HepG2 (cell line): ENCODE measurements around the gene TRDN. TPM values are rescaled to one million over a fixed set of nuclear protein-coding genes. Genes with fewer than 3 reads are reported as not detected.

Experiments used
- ATAC-seq: fragments of 200-7000 bp; cut with Tn5 transposase; 3 replicates; pipeline ENCODE4 v1.9.1; 2020; ENCODE audit warnings: mild to moderate bottlenecking, moderate library complexity
- BruUV-seq: library from RNA; stranded (reverse); fragments of 400-500 nt; replicated peaks from 2 replicates; lab custom pipeline; 2021; lab: Mats Ljungman, UMichigan
- CTCF ChIA-PET: fragments of 300-600 bp; formaldehyde crosslinking; extraction: SDS; loops from one replicate; lab custom pipeline; 2021; ENCODE audit warnings: low total read pairs, inconsistent platforms, low intra/inter-chr PET ratio; lab: Yijun Ruan, JAX
- POLR2A ChIA-PET: fragments of 350-600 bp; sonication (Branson Sonifier 250); formaldehyde crosslinking; loops from one replicate; lab custom pipeline; 2020; ENCODE audit warnings: antibody characterized with exemption, inconsistent platforms; lab: Yijun Ruan, JAX
- DNase-seq: peaks from one replicate; pipeline ENCODE4 v3.0.0-alpha.2; 2015; ENCODE audit warnings: low spot score
- FAIRE-seq: peaks from 3 replicates; lab custom pipeline; 2011; peaks lifted over from hg19 to GRCh38; lab: Jason Lieb, UNC
- H2AFZ ChIP-seq: one replicate; pipeline ENCODE4 v1.6.1; 2011; ENCODE audit warnings: low read length, inconsistent platforms
- H3K27ac ChIP-seq: fragments of 300-600 bp; 3 replicates; pipeline ENCODE4 v1.8.0; 2011; ENCODE audit warnings: mixed run types, mild to moderate bottlenecking, mixed read lengths, low read length, inconsistent platforms; ENCODE audit not compliant: insufficient read depth; ENCODE audit errors: extremely low read length
- H3K27me3 ChIP-seq, 2 experiments: fragments of 200-600 bp in 1 of 2; 2 replicates in 1 of 2; 3 replicates in 1 of 2; pipeline versions ENCODE4 v1.6.0 to v1.8.0; 2011; ENCODE audit warnings: low read length in 2 of 2, mild to moderate bottlenecking in 2 of 2, moderate library complexity in 2 of 2, inconsistent platforms in 1 of 2; ENCODE audit not compliant: insufficient read depth in 2 of 2, control insufficient read depth in 1 of 2
- H3K36me3 ChIP-seq, 2 experiments: fragments of 200-600 bp in 1 of 2; replicated peaks in 1 of 2; 2 replicates in 1 of 2; 3 replicates in 1 of 2; pipeline versions ENCODE4 v1.5.1 to v1.8.0; 2011; ENCODE audit warnings: low read length in 2 of 2, inconsistent platforms in 1 of 2; ENCODE audit not compliant: insufficient read depth in 2 of 2, control insufficient read depth in 1 of 2
- H3K4me1 ChIP-seq: 2 replicates; pipeline ENCODE4 v1.5.1; 2012; ENCODE audit warnings: low read length, inconsistent platforms; ENCODE audit not compliant: insufficient read depth
- H3K4me2 ChIP-seq: 2 replicates; pipeline ENCODE4 v1.6.0; 2011; ENCODE audit warnings: low read depth, low read length, inconsistent platforms
- H3K4me3 ChIP-seq, 3 experiments: fragments of 200-600 bp in 1 of 3; sonication (generic), shearing (Covaris generic) in 1 of 3; replicated peaks in 1 of 3; 2 replicates each; pipeline ENCODE4 v1.5.1; 2011 to 2016; ENCODE audit warnings: low read length in 3 of 3, inconsistent platforms in 2 of 3, low read depth in 2 of 3, mild to moderate bottlenecking in 2 of 3, control low read depth in 1 of 3, mixed read lengths in 1 of 3; ENCODE audit not compliant: insufficient read depth in 1 of 3
- H3K79me2 ChIP-seq: one replicate; pipeline ENCODE4 v1.6.1; 2011; ENCODE audit warnings: low read length, inconsistent platforms; ENCODE audit not compliant: insufficient read depth
- H3K9ac ChIP-seq: 2 replicates; pipeline ENCODE4 v1.6.0; 2011; ENCODE audit warnings: mild to moderate bottlenecking, low read depth, low read length, inconsistent platforms; ENCODE audit not compliant: insufficient read depth
- H3K9me3 ChIP-seq: 2 replicates; pipeline ENCODE4 v1.5.1; 2012; ENCODE audit warnings: mild to moderate bottlenecking, low read length
- H4K20me1 ChIP-seq: 2 replicates; pipeline ENCODE4 v1.6.0; 2011; ENCODE audit warnings: inconsistent platforms, mild to moderate bottlenecking, low read length, moderate library complexity; ENCODE audit not compliant: insufficient read depth
- CEBPG ChIP-seq: IDR thresholded peaks from 2 replicates; pipeline ENCODE4 v1.6.1; 2016
- TGIF2 ChIP-seq: IDR thresholded peaks from 2 replicates; pipeline ENCODE4 v1.6.1; 2016; ENCODE audit warnings: control low read depth, missing compliant biosample characterization
- ZNF138 ChIP-seq: sonication (generic); formaldehyde crosslinking; IDR thresholded peaks from 2 replicates; pipeline ENCODE4 v1.5.0; 2020; ENCODE audit warnings: mild to moderate bottlenecking, low read depth, missing genetic modification reagents
- ZNF292 ChIP-seq: sonication (generic); formaldehyde crosslinking; IDR thresholded peaks from 2 replicates; pipeline ENCODE4 v1.8.1; 2022; ENCODE audit warnings: mild to moderate bottlenecking, low read depth, missing genetic modification reagents, borderline replicate concordance
- ZNF354B ChIP-seq: sonication (generic); formaldehyde crosslinking; IDR thresholded peaks from 2 replicates; pipeline ENCODE4 v1.8.0; 2022; ENCODE audit warnings: mild to moderate bottlenecking, missing genetic modification reagents
- ZNF550 ChIP-seq: sonication (generic); formaldehyde crosslinking; IDR thresholded peaks from 2 replicates; pipeline ENCODE4 v1.4.0; 2020; ENCODE audit warnings: mild to moderate bottlenecking, missing genetic modification reagents, borderline replicate concordance
- ZNF572 ChIP-seq: sonication (generic); formaldehyde crosslinking; IDR thresholded peaks from 2 replicates; pipeline ENCODE4 v1.5.1; 2020; ENCODE audit warnings: mild to moderate bottlenecking, missing genetic modification reagents
- ZNF614 ChIP-seq: IDR thresholded peaks from 2 replicates; pipeline ENCODE4 v1.6.1; 2018; ENCODE audit warnings: missing biosample characterization, missing genetic modification reagents, inconsistent platforms, borderline replicate concordance
- ZNF772 ChIP-seq: sonication (generic); formaldehyde crosslinking; IDR thresholded peaks from 2 replicates; pipeline ENCODE4 v1.5.0; 2020; ENCODE audit warnings: mild to moderate bottlenecking, missing genetic modification reagents
- ZNF800 ChIP-seq: sonication (generic); formaldehyde crosslinking; IDR thresholded peaks from 2 replicates; pipeline ENCODE4 v1.4.0; 2020; ENCODE audit warnings: missing genetic modification reagents
- ZNF891 ChIP-seq: sonication (generic); formaldehyde crosslinking; IDR thresholded peaks from 2 replicates; pipeline ENCODE4 v1.5.0; 2020; ENCODE audit warnings: mild to moderate bottlenecking, missing genetic modification reagents
- WGBS: methylation state at CpG from one replicate; pipeline ENCODE4 v1.1.6; 2017; ENCODE audit warnings: low lambda C conversion rate; 5-methylcytosine and 5-hydroxymethylcytosine counted together
- in situ Hi-C: cut with HindIII; loops from 2 replicates; pipeline ENCODE4 v1.10.0; 2017; ENCODE audit warnings: low pct_unique_long_range_greater_than_20kb; ENCODE audit not compliant: extremely low pct_ligation_motif_present
- intact Hi-C: fragments of 100-400 bp; cut with micrococcal nuclease; formaldehyde crosslinking; loops from one replicate; pipeline ENCODE4 v1.10.0; 2022; ENCODE audit not compliant: unreplicated experiment
- polyA plus RNA-seq, 8 experiments: library from polyadenylated mRNA; depleted of rRNA in 3 of 8; stranded (reverse) in 7 of 8; unstranded in 1 of 8; fragments of >200 nt; fragmentation: Illumina TruSeq in 4 of 8; extraction: Trizol in 4 of 8; gene quantifications; 2 replicates each; pipeline versions ENCODE4 v1.2.1 to v1.2.3, GENCODE V29; 2011 to 2016; ENCODE audit warnings: low read depth in 4 of 8, missing spikeins in 1 of 8, mixed read lengths in 1 of 8; ENCODE audit not compliant: insufficient read depth in 1 of 8
- total RNA-seq, 5 experiments: library from RNA; depleted of rRNA; stranded (reverse); fragments of >200 nt; fragmentation: Illumina TruSeq; extraction: Trizol; gene quantifications; 2 replicates each; pipeline ENCODE4 v1.2.3, GENCODE V29; 2016; ENCODE audit warnings: low read depth in 1 of 5
- TF ChIP-seq, protein P1 (sequence below): IDR thresholded peaks from 2 replicates; pipeline ENCODE4 v1.6.1; 2016

TRDN gene
- total and polyA plus RNA-seq, 2 of the 13 experiments (the other 11 are each of a cell fraction or from before 2014, with no cell fraction given): not detected

DNA sequence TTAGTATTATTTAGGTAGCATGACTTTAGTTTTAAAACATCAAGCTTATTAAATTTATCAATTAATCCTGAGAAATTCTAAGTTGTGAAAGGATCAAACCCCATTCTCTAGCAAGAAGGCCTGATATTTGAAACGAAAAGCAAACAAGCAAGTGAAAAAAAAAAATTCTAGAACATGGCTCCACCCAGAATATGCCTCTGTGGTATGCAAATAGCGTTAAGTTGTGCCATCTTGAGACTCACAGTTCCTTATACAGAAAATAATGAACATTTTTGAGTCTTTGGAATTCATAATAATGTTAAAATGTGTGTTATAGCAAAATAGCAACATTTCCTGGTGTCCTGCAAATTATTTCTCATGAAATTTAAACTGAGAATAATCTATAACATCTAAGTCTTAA is 42.0 kb downstream of the TRDN start:
- CTCF ChIA-PET: no interaction called here
- 0% methylated on average over 2 of the region's 2 CpGs for WGBS

More for the DNA sequence above, 42.0 kb downstream of the TRDN start:
- intact Hi-C loops: no loop called here
- no peaks in the 10 kb centered on the region for H3K27me3 ChIP-seq
- no peak overlapping the region for H3K9ac ChIP-seq
- H3K4me2 ChIP-seq: no peak overlapping the region
- ATAC-seq (no peak), FAIRE-seq (no peak), DNase-seq (no peak)
- no peak for TF ChIP-seq ZNF614 (CRISPR knock-in tag)
- no peak for TF ChIP-seq ZNF891 (CRISPR knock-in tag)
- no peak for TF ChIP-seq ZNF292 (CRISPR knock-in tag)
- no peak for TF ChIP-seq ZNF354B (CRISPR knock-in tag)
- TF ChIP-seq ZNF800 (CRISPR knock-in tag): no peak
- TF ChIP-seq ZNF550 (CRISPR knock-in tag): no peak
- TF ChIP-seq ZNF572 (CRISPR knock-in tag): no peak
- TF ChIP-seq CEBPG (CRISPR knock-in tag): no peak
- TF ChIP-seq, protein P1, sequence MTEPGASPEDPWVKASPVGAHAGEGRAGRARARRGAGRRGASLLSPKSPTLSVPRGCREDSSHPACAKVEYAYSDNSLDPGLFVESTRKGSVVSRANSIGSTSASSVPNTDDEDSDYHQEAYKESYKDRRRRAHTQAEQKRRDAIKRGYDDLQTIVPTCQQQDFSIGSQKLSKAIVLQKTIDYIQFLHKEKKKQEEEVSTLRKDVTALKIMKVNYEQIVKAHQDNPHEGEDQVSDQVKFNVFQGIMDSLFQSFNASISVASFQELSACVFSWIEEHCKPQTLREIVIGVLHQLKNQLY: no peak
- no peak for TF ChIP-seq TGIF2 (CRISPR knock-in tag)
- TF ChIP-seq ZNF138 (CRISPR knock-in tag): no peak
- no peak for TF ChIP-seq ZNF772 (CRISPR knock-in tag)
- H3K36me3 ChIP-seq: no peaks in the 10 kb centered on the region
- H3K27ac ChIP-seq: no peak overlapping the region
- no peaks in the 10 kb centered on the region for H3K9me3 ChIP-seq
- in situ Hi-C loops: no loop called here
- no peak overlapping the region for H2AFZ ChIP-seq
- BruUV-seq: no TSS peak
- no peaks in the 10 kb centered on the region for H4K20me1 ChIP-seq
- H3K79me2 ChIP-seq: no peaks in the 10 kb centered on the region
- H3K4me3 ChIP-seq: no peak overlapping the region
- no peaks in the 10 kb centered on the region for H3K4me1 ChIP-seq
- POLR2A ChIA-PET: no interaction called here
